ENCODE data around the gene CLP1.
"Not testable (repeated sequence)": the region's sequence is repeated elsewhere in the genome, so short reads cannot be mapped to it uniquely, and the experiment has no call there.

- not testable (repeated sequence) for TF ChIP-seq EZH2 (IDR thresholded peaks at IDR 0.05; ENCODE audit: borderline replicate concordance, low read depth, low read length, poor library complexity, severe bottlenecking); CTCF (conservative IDR thresholded peaks at IDR 0.05; ENCODE audit: low read depth, low read length)
Measured at GRCh38 chr11:57690474-57690873, 32.9 kb downstream of the CLP1 start.

Measured in A673 (cell line).